Karpas-422 (cell line): ENCODE data around the gene IDUA. TPM values are rescaled to one million over a fixed set of nuclear protein-coding genes. Genes with fewer than 3 reads are reported as not detected.

Source experiments
- total RNA-seq: library from RNA; depleted of rRNA; stranded (reverse); fragments of >200 nt; shearing (Covaris generic); gene quantifications from 2 replicates; pipeline ENCODE4 v1.2.3, GENCODE V29; 2014; ENCODE audit warnings: low replicate concordance; rRNA removed

Gene IDUA
- total RNA-seq, 1 experiment from 2014 or later, result 20.8 TPM

Other genes starting within 250 kb of the IDUA start
- gene CPLX1, start 160.9 kb upstream of the IDUA start, total RNA-seq, result 0.40 and 3.1 TPM in 2 replicates
- gene GAK, start 54.7 kb upstream of the IDUA start, total RNA-seq, result 48.8 and 76.6 TPM in 2 replicates
- 15.1 and 28.1 TPM in 2 replicates for gene TMEM175, start 54.6 kb upstream of the IDUA start, total RNA-seq
- gene DGKQ, start 13.5 kb upstream of the IDUA start, total RNA-seq, result 5.8 and 21.1 TPM in 2 replicates
- gene SLC26A1, start 6.4 kb downstream of the IDUA start, total RNA-seq, result not detected in 2 replicates
- 0.76 TPM in 1 of 2 replicates, not detected in the other for gene FGFRL1, start 24.6 kb downstream of the IDUA start, total RNA-seq
- gene RNF212, start 126.5 kb downstream of the IDUA start, total RNA-seq, result not detected in 2 replicates
- gene SPON2, start 185.5 kb downstream of the IDUA start, total RNA-seq, result 7.4 and 8.9 TPM in 2 replicates